ENCODE measurements around the gene NKAP.
"Not testable (repeated sequence)": the region's sequence is repeated elsewhere in the genome, so short reads cannot be mapped to it uniquely, and the experiment has no call there.

DNA sequence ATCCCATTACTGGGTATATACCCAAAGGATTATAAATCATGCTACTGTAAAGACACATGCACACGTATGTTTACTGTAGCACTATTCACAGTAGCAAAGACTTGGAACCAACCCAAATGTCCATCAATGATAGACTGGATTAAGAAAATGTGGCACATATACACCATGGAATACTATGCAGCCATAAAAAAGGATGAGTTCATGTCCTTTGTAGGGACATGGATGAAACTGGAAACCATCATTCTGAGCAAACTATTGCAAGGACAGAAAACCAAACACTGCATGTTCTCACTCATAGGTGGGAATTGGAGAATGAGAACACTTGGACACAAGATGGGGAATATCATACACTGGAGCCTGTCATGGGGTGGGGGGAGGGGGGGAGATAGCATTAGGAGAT is 23.3 kb upstream of the NKAP start:
- TF ChIP-seq CTCF (IDR thresholded peaks at IDR 0.05; ENCODE audit: insufficient read depth, low read length); POLR2AphosphoS5 (IDR thresholded peaks at IDR 0.05; ENCODE audit: low read depth); GABPA (IDR thresholded peaks at IDR 0.05; ENCODE audit: low read depth); SPI1 (IDR thresholded peaks at IDR 0.05; ENCODE audit: borderline replicate concordance, low read depth): not testable (repeated sequence)
- TF ChIP-seq, protein P1, sequence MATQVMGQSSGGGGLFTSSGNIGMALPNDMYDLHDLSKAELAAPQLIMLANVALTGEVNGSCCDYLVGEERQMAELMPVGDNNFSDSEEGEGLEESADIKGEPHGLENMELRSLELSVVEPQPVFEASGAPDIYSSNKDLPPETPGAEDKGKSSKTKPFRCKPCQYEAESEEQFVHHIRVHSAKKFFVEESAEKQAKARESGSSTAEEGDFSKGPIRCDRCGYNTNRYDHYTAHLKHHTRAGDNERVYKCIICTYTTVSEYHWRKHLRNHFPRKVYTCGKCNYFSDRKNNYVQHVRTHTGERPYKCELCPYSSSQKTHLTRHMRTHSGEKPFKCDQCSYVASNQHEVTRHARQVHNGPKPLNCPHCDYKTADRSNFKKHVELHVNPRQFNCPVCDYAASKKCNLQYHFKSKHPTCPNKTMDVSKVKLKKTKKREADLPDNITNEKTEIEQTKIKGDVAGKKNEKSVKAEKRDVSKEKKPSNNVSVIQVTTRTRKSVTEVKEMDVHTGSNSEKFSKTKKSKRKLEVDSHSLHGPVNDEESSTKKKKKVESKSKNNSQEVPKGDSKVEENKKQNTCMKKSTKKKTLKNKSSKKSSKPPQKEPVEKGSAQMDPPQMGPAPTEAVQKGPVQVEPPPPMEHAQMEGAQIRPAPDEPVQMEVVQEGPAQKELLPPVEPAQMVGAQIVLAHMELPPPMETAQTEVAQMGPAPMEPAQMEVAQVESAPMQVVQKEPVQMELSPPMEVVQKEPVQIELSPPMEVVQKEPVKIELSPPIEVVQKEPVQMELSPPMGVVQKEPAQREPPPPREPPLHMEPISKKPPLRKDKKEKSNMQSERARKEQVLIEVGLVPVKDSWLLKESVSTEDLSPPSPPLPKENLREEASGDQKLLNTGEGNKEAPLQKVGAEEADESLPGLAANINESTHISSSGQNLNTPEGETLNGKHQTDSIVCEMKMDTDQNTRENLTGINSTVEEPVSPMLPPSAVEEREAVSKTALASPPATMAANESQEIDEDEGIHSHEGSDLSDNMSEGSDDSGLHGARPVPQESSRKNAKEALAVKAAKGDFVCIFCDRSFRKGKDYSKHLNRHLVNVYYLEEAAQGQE (IDR thresholded peaks at IDR 0.05; ENCODE audit: insufficient replicate concordance, low read depth): not testable (repeated sequence)
